ENCODE data around the gene CAMK2N1. TPM values are rescaled to one million over a fixed set of nuclear protein-coding genes. Genes with fewer than 3 reads are reported as not detected.
"Not testable (repeated sequence)": the region's sequence is repeated elsewhere in the genome, so short reads cannot be mapped to it uniquely, and the experiment has no call there.

CAMK2N1 gene
- 0.73 TPM for total RNA-seq

DNA sequence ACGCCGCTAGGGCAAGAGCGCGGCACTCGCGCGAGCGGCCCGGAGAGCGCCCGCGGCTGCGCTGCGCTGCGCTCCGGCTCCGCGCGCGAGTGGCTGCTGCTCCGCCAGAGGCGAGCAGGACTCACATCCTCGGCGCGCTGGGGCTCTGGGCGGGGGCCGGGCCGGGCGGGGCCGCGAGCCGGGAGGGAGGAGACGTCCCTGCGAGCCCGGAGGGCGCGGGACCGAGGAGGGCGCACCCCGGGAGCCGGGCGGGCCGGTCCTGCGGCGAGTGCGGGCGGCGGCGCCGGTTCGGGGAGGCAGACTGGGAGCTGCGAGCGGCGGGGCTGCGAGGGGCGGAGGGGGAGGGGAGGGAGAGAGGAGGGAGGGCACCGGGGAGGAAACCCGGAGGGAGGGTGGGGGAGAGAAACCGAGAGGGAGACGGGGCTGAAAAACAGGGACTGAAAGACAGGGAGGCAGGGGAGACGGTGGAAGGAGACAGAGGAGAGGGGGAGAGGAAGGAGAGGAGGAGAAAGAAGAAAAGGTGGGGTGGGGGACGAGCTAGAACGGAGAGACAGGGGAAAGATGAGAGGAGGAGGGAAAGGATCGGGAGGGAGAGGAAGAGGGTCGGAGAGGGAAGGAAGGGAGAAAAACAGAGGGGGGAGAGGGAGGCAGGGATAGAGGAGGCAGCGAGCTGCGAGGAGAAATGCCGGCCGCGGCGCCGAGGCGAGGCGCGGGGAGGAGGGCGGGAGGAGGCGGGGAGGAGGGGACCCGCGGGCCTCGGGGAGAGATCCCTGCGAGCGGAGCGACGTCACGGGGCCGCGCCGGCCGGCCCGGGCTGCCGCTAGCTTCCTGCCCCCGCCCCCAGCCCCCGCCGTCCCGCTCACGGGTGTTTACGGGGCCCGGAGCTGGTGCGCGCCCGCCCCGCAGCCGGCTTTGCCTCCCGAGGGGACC lies at the start of gene CAMK2N1:
TSS of gene CAMK2N1 (minus strand) at position 684 of the 930 bp plus-strand sequence. CDS start 831 bp downstream, outside the sequence.
- Histone ChIP-seq H3K27me3 (ENCODE audit: insufficient read depth, low read length) (peaks cover 68% of the 10 kb centered on the region), H3K9me3 (ENCODE audit: low read depth, low read length) (no peaks in the 10 kb centered on the region), H3K4me1 (ENCODE audit: insufficient read depth, low read length) (peaks cover 16% of the 10 kb centered on the region), H3K4me3 (ENCODE audit: low read length) (peak within 1 kb of the TSS; percentile 29)

DNA sequence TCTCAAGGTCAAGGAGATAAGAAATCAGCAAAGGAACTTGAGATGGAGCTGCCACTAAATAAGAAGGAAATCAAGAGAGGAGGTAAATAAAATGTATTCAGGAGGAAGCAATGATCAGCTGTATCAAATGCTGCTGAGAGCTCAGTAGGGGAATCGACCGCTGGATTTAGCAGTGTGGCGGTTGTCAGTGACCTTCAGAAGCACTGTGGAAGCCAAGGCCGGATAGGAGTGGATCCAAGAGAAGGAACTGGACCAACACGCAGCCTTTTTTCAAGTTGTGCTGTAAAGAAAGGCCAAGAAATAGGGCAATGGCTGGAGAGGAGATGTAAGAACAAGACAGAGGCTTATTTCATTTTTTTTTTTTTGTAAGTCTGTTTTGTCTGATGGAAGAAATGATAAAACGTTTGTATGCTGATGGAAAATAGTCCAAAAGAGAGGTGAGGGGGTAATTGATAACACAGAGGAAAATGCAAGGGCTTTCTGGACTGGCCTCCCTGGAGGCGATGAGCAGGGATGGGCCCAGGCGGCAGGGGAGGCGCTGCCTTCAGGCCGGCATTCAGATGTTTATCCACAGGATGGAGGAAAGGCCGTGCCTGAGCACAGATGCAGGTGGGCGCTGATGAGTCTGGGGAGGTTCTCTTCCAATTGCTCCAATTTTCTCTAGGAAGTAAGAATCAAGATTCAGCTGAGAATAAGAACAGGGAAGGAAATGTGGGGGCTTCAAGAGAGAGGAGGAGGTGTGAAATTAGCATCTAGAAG lies 48.8 kb upstream of the CAMK2N1 start:
- peaks cover 8% of the 10 kb centered on the region for H3K27me3 ChIP-seq (ENCODE audit: insufficient read depth, low read length)
- no peaks in the 10 kb centered on the region for H3K4me1 ChIP-seq (ENCODE audit: insufficient read depth, low read length)
- H3K9me3 ChIP-seq (ENCODE audit: low read depth, low read length) = no peaks in the 10 kb centered on the region
- H3K4me3 ChIP-seq (ENCODE audit: low read length) = no peak overlapping the region

DNA sequence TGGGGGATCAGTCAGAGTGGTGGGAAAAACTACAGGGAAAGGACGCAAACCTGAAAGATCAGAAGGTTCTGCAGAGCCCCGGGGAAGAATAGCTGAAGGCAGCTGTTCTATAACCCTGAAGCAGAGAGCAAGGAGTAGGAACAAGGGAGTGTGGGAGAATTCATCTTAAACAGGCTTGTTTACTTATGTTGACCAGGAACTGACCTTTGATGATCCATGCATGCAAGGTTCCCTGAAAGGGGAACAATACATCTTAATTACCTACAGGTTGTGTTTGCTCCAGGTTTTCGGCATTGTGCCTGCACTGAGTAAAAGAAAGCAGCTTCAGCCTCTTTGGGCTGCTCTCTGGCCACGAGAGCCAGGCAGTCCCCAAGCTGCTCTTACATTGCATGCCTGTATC lies 47.6 kb upstream of the CAMK2N1 start:
- Histone ChIP-seq H3K4me1 (ENCODE audit: insufficient read depth, low read length) (no peaks in the 10 kb centered on the region), H3K27me3 (ENCODE audit: insufficient read depth, low read length) (peaks cover 12% of the 10 kb centered on the region), H3K4me3 (ENCODE audit: low read length) (no peak overlapping the region), H3K9me3 (ENCODE audit: low read depth, low read length) (no peaks in the 10 kb centered on the region)

DNA sequence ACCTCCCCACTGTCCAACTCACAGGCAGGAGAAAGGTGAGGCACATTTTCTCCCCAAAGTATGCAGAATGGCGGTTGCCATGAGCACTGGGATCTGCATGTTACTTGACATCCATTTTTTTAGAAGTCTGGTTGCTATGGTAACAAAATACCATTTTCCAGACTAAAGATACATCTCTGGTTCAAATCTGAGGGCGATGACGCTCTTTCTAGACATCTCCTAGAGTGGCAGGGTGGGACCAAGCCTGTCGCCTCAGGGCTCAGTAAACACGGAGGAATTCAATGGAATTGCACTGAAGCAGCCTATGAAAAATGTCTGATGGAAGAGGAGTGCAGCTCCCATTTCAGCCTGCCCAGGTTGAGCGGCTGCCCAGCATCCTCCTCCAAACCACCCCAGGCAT lies 44.9 kb upstream of the CAMK2N1 start:
- Histone ChIP-seq H3K9me3 (ENCODE audit: low read depth, low read length) (no peaks in the 10 kb centered on the region), H3K4me3 (ENCODE audit: low read length) (no peak overlapping the region), H3K4me1 (ENCODE audit: insufficient read depth, low read length) (no peaks in the 10 kb centered on the region), H3K27me3 (ENCODE audit: insufficient read depth, low read length) (peaks cover 15% of the 10 kb centered on the region)

DNA sequence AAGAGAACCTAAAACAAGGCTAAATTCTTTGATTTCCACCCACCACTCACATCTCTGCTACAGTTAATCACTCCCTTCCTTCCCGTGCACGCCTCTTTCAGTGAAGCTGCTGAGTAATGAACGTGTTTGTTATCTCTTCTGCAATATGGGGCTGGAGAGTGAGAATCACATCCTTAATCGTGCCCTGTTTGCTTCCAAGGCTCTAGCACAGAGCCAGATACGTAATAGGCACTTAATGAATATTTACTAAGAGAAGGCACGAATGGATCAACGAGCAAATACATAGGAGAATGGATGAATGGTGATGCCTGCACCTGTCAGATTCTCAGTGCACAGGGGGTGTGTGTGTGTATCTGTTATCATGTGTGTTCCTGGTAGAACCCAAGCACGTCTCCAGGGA lies 44.3 kb upstream of the CAMK2N1 start:
- Histone ChIP-seq H3K4me3 (ENCODE audit: low read length) (no peak overlapping the region), H3K4me1 (ENCODE audit: insufficient read depth, low read length) (no peaks in the 10 kb centered on the region), H3K27me3 (ENCODE audit: insufficient read depth, low read length) (peaks cover 15% of the 10 kb centered on the region), H3K9me3 (ENCODE audit: low read depth, low read length) (no peaks in the 10 kb centered on the region)

DNA sequence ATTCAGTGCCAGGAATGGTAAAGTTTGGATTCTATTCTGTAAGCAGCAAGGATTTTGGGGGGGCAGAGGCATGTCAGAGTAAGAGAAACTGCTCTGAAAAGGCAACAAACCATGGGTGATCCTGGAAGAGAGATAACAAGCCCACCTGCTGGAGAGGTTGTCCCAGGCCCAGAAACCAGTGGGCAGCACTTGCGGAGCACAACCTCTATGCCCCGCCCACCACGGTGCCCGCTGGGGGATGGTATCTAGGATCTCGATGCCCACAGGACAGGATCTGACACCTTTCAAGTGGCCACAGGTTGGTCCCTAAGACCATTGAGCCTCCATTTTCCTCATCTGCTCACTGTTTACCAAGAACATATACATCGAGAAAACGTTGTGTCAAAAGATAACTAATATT lies 42.2 kb upstream of the CAMK2N1 start:
- Histone ChIP-seq H3K27me3 (ENCODE audit: insufficient read depth, low read length) (peaks cover 15% of the 10 kb centered on the region), H3K4me3 (ENCODE audit: low read length) (no peak overlapping the region), H3K4me1 (ENCODE audit: insufficient read depth, low read length) (no peaks in the 10 kb centered on the region), H3K9me3 (ENCODE audit: low read depth, low read length) (no peaks in the 10 kb centered on the region)

DNA sequence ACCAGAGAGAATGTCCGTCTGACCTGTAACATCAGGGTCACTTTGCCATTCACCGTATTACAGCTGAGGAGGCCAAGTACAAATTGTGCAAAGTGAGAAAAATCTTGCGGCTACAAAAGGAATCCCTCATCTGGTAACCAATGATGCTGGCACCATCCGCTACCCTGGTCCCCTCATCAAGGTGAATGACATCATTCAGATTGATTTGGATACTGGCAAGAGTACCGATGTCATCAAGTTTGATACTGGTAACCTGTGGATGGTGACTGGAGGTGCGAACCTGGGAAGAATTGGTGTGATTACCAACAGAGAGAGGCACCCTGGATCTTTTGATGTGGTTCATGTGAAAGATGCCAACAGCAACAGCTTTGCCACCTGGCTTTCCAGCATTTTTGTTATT lies 40.3 kb upstream of the CAMK2N1 start:
- Histone ChIP-seq H3K9me3 (ENCODE audit: low read depth, low read length) (no peaks in the 10 kb centered on the region), H3K27me3 (ENCODE audit: insufficient read depth, low read length) (peaks cover 18% of the 10 kb centered on the region)

GRCh38 chr1:20521960-20522861 lies 36.2 kb upstream of the CAMK2N1 start:
- Histone ChIP-seq H3K4me3 (ENCODE audit: low read length) (no peak overlapping the region), H3K27me3 (ENCODE audit: insufficient read depth, low read length) (peaks cover 3% of the 10 kb centered on the region), H3K9me3 (ENCODE audit: low read depth, low read length) (no peaks in the 10 kb centered on the region), H3K4me1 (ENCODE audit: insufficient read depth, low read length) (no peaks in the 10 kb centered on the region)

More for the DNA sequence above, 40.3 kb upstream of the CAMK2N1 start:
- Histone ChIP-seq H3K4me3 (ENCODE audit: low read length) (no peak overlapping the region), H3K4me1 (ENCODE audit: insufficient read depth, low read length) (no peaks in the 10 kb centered on the region)

- H3K4me3 ChIP-seq (ENCODE audit: low read length) = not testable (repeated sequence)
Measured at GRCh38 chr1:20519609-20520262, 33.7 kb upstream of the CAMK2N1 start.

DNA sequence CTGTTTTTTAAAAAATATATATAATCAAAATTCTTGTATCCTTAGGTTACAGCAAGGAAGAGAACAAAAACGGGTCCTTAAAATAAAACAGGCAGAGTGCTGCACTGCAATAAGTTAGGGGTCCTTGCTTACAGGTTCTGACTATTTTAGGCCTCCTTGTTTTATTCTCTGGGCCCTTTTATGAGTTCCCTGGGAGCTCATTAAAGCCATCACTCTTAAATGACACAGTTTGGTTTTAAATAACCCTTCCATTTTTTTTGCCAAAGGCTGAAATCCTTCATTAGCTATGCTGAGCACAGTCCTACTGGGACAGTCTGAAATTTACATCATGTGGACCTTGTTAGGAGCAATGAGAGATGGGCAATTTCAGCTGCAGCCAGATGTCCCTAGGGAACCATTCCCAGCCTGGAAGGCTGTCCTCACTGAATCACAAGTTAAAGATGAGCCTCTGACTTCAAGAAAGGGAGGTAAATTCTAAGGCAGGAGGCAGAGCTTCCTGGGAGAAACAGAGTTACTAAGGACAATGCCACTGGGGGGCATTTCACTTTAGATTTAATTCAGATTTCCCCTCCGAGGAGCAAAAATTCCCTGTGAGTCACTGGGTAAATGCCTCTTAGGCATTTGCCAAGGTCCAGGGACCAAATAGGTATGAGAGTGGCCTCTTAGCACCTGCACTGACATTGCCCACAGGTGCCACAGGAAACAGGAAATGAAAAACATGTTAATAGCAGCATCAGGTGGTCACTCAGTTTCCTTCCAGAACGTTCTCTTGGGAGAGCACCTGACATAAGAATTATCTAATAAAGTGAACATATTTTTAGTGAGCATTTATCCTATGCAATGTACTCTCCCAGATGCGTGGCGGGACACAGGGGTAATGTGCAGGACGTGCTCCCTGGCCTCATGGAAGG lies 25.8 kb upstream of the CAMK2N1 start:
- H3K4me3 ChIP-seq (ENCODE audit: low read length) = no peak overlapping the region
- peaks cover 5% of the 10 kb centered on the region for H3K27me3 ChIP-seq (ENCODE audit: insufficient read depth, low read length)
- H3K9me3 ChIP-seq (ENCODE audit: low read depth, low read length) = no peaks in the 10 kb centered on the region
- peaks cover 15% of the 10 kb centered on the region for H3K4me1 ChIP-seq (ENCODE audit: insufficient read depth, low read length)

More at GRCh38 chr1:20519609-20520262, 33.7 kb upstream of the CAMK2N1 start:
- H3K9me3 ChIP-seq (ENCODE audit: low read depth, low read length); H3K27me3 ChIP-seq (ENCODE audit: insufficient read depth, low read length); H3K4me1 ChIP-seq (ENCODE audit: insufficient read depth, low read length): not testable (repeated sequence)

- no peaks in the 10 kb centered on the region for H3K9me3 ChIP-seq (ENCODE audit: low read depth, low read length)
- peaks cover 5% of the 10 kb centered on the region for H3K27me3 ChIP-seq (ENCODE audit: insufficient read depth, low read length)
- peak overlapping the region; percentile 96 for H3K4me3 ChIP-seq (ENCODE audit: low read length)
- peaks cover 30% of the 10 kb centered on the region for H3K4me1 ChIP-seq (ENCODE audit: insufficient read depth, low read length)
Measured at GRCh38 chr1:20508411-20508771, 22.4 kb upstream of the CAMK2N1 start.

DNA sequence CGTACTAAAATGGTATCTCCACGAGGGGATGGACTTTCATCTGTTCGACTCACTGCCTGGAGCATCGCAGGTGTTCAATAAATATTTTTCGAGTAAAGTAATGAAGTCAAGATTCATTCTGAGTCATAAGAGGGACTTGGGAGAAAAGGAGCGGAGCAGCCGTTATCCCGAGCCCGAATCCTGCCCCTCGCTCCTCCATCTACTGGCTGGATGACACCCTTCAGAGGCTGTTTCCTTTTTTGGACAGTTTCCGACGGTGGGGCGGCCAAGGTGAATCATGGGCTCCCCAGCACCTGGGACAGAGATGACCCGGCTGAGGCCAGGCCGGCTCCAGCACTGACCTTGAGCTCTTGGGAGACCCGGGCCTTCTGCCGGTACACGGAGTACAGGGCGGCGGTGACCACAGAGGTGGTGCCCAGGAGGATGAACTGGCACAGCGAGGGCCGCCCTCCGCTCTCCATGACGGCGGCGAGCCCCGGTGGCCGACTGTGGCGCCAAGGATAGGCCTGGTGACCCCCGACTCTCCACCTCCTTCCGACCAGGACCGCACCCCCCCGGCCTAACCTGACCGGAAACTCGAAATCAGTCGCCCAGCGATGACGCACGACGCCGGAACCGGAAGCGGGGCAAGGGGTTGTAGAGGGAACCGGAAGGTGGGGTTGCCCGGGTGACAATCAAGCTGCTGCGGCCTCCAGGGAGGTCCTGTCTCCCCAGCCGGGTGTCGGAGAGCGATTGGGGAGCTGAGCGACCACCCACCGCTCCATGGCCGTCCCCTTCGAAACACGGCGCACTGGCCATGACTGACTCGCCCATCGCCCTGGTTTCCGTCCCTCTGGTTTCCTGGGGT lies 21.8 kb upstream of the CAMK2N1 start, which contains the start of gene MUL1:
TSS of gene MUL1 (minus strand) at position 588 of the 847 bp plus-strand sequence. CDS start at position 461, 127 bp downstream.
- H3K9me3 ChIP-seq (ENCODE audit: low read depth, low read length) = no peaks in the 10 kb centered on the region
- peaks cover 5% of the 10 kb centered on the region for H3K27me3 ChIP-seq (ENCODE audit: insufficient read depth, low read length)
- peaks cover 30% of the 10 kb centered on the region for H3K4me1 ChIP-seq (ENCODE audit: insufficient read depth, low read length)
- H3K4me3 ChIP-seq (ENCODE audit: low read length) = peak within 1 kb of the TSS; percentile 96

DNA sequence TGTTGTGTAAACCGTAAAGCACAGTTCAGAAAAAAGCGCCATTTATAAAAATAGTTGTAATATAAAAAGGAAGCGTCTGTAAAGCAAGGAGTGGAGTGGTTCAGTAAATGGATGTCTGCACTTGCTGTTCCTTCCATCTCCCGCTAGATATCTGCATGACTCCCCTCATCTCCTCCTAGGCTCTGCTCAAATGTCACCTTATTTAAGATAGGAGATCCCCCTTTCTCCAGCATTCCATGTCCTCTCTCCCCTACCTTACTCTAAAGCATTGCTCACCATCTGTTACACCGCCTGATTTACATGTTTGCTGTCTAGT lies 21.2 kb upstream of the CAMK2N1 start:
- Histone ChIP-seq H3K4me3 (ENCODE audit: low read length) (peak overlapping the region; percentile 96), H3K4me1 (ENCODE audit: insufficient read depth, low read length) (peaks cover 30% of the 10 kb centered on the region), H3K27me3 (ENCODE audit: insufficient read depth, low read length) (peaks cover 5% of the 10 kb centered on the region), H3K9me3 (ENCODE audit: low read depth, low read length) (no peaks in the 10 kb centered on the region)

All from mononuclear cell (primary cell).